Natural killer cell (primary cell): Measurements from ENCODE around the gene UFSP2. TPM values are rescaled to one million over a fixed set of nuclear protein-coding genes. Genes with fewer than 3 reads are reported as not detected.

Experiments
- ATAC-seq, 3 donors: fragments of 150-1000 bp in 2 of 3; fragments of 200-7000 bp in 1 of 3; cut with Tn5 transposase; 1 replicate in 1 of 3; 2 replicates in 2 of 3; pipeline ENCODE4 v1.10.0; 2021; ENCODE audit warnings: mild to moderate bottlenecking in 2 of 3, moderate library complexity in 2 of 3
- DNase-seq, 2 donors: peaks; one replicate each; pipeline versions ENCODE4 v3.0.0 to v3.0.0-alpha.2; 2013 to 2021; ENCODE audit warnings: mixed read lengths in 1 of 2
- H3K27ac ChIP-seq: one replicate; pipeline ENCODE4 v1.5.1; 2013; ENCODE audit warnings: mild to moderate bottlenecking, low read length
- H3K27me3 ChIP-seq: one replicate; pipeline ENCODE4 v1.6.1; 2013; ENCODE audit warnings: low read length; ENCODE audit not compliant: control insufficient read depth, insufficient read depth
- H3K36me3 ChIP-seq: one replicate; pipeline ENCODE4 v1.6.1; 2013; ENCODE audit warnings: low read length; ENCODE audit not compliant: control insufficient read depth, insufficient read depth
- H3K4me1 ChIP-seq: one replicate; pipeline ENCODE4 v1.6.1; 2013; ENCODE audit warnings: low read length; ENCODE audit not compliant: control insufficient read depth, insufficient read depth
- H3K4me3 ChIP-seq: one replicate; pipeline ENCODE4 v1.5.1; 2013; ENCODE audit warnings: low read length
- H3K9me3 ChIP-seq: one replicate; pipeline ENCODE4 v1.6.1; 2013; ENCODE audit warnings: low read length; ENCODE audit not compliant: control insufficient read depth, insufficient read depth
- H3K27ac Mint-ChIP-seq, 2 donors: one replicate each; pipeline ENCODE4 v1.8.0; 2022; ENCODE audit warnings: mild to moderate bottlenecking in 2 of 2, mixed read lengths in 2 of 2, moderate library complexity in 1 of 2
- H3K27me3 Mint-ChIP-seq, 2 donors: one replicate each; pipeline ENCODE4 v1.8.0; 2022; ENCODE audit warnings: low read depth in 2 of 2, mixed read lengths in 2 of 2
- H3K36me3 Mint-ChIP-seq: one replicate; pipeline ENCODE4 v1.8.0; 2022; ENCODE audit warnings: mixed read lengths
- H3K4me1 Mint-ChIP-seq, 2 donors: one replicate each; pipeline ENCODE4 v1.8.0; 2022; ENCODE audit warnings: mixed read lengths in 2 of 2
- H3K4me3 Mint-ChIP-seq: one replicate; pipeline ENCODE4 v1.8.0; 2022; ENCODE audit warnings: mild to moderate bottlenecking, moderate library complexity, mixed read lengths
- H3K9me3 Mint-ChIP-seq, 2 donors: one replicate each; pipeline ENCODE4 v1.8.0; 2022; ENCODE audit warnings: mixed read lengths in 2 of 2
- WGBS: methylation state at CpG from one replicate; pipeline ENCODE4 v1.1.7; 2013; ENCODE audit warnings: missing lambda C conversion rate; ENCODE audit not compliant: insufficient coverage; 5-methylcytosine and 5-hydroxymethylcytosine counted together
- intact Hi-C: fragments of 100-400 bp; cut with micrococcal nuclease; formaldehyde crosslinking; loops from one replicate; pipeline ENCODE4 v1.14.2; 2022
- total RNA-seq, 4 donors: library from RNA; stranded (reverse); fragments of 120-200 nt in 1 of 4; gene quantifications; one replicate each; pipeline versions ENCODE4 v1.2.3 to v1.2.4, GENCODE V29; 2013 to 2022
- TF ChIP-seq, protein P1 (sequence below): fragments of 200-600 bp; IDR thresholded peaks from one replicate; pipeline ENCODE4 v1.8.0; 2022; ENCODE audit warnings: antibody characterized with exemption

Gene UFSP2
- total RNA-seq, 3 donors from 2014 or later (not counting 1 experiment from before 2014, with no cell fraction given): 14.0 to 18.8 (median 16.7) TPM

DNA sequence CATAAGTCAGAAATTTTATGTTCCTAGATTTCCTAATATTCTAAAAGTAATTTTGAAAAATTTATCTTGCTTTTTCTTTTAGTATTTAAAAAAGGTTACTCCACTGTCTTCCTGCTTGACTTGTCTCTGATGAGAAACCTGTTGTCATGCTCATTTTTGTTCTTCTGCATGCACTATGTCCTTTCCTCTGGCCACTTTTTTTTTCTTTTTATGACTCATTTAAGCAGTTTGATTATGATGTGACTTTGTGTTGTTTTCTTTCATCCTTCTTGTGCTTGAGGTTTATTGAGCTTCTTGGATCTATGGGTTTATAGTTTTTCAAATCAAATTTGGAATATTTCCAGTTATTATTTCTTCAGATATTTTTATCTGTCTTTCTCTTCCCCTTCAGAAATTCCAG, 12.0 kb upstream of the UFSP2 start:
- H3K27me3 ChIP-seq: peaks cover 3% of the 10 kb centered on the region
- no peak overlapping the region for H3K27ac ChIP-seq
- ATAC-seq (no peak), DNase-seq (no peak)
- intact Hi-C loops: no loop called here
- no peaks in the 10 kb centered on the region for H3K9me3 ChIP-seq
- Mint-ChIP-seq H3K36me3 (no peaks in the 10 kb centered on the region), H3K4me3 (no peak overlapping the region), H3K27ac (no peak overlapping the region), H3K9me3 (no peaks in the 10 kb centered on the region), H3K4me1 (no peaks in the 10 kb centered on the region), H3K27me3 (peaks cover 6 to 12% of the 10 kb centered on the region in 2 donors)
- no peak overlapping the region for H3K4me3 ChIP-seq
- H3K4me1 ChIP-seq: no peaks in the 10 kb centered on the region
- no peaks in the 10 kb centered on the region for H3K36me3 ChIP-seq
- TF ChIP-seq, protein P1, sequence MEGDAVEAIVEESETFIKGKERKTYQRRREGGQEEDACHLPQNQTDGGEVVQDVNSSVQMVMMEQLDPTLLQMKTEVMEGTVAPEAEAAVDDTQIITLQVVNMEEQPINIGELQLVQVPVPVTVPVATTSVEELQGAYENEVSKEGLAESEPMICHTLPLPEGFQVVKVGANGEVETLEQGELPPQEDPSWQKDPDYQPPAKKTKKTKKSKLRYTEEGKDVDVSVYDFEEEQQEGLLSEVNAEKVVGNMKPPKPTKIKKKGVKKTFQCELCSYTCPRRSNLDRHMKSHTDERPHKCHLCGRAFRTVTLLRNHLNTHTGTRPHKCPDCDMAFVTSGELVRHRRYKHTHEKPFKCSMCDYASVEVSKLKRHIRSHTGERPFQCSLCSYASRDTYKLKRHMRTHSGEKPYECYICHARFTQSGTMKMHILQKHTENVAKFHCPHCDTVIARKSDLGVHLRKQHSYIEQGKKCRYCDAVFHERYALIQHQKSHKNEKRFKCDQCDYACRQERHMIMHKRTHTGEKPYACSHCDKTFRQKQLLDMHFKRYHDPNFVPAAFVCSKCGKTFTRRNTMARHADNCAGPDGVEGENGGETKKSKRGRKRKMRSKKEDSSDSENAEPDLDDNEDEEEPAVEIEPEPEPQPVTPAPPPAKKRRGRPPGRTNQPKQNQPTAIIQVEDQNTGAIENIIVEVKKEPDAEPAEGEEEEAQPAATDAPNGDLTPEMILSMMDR: no peak

DNA sequence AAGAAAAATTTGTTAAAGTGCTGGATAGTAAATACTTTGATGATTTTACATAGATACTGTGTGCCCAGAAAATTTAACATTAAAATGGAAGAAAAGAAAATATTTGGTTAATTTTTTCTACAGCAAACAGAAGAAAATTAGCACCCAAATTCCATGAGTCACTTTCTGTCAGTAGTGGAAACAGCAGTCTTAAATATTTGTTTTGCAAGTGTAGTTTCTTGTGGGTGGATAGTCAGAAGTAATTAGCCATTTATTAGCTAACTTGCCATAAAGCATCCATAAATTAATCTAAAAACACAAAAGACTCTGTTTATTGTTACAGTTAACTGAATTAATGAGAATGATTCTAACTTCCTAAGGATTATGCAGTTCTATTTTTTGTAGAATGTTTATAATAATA, 9.7 kb upstream of the UFSP2 start:
- intact Hi-C loops: no loop called here
- ATAC-seq: no peak
- H3K9me3 ChIP-seq: no peaks in the 10 kb centered on the region
- Mint-ChIP-seq H3K36me3 (no peaks in the 10 kb centered on the region), H3K27me3 (peaks cover 9 to 10% of the 10 kb centered on the region in 2 donors), H3K4me3 (no peak overlapping the region), H3K27ac (no peak overlapping the region), H3K4me1 (no peaks in the 10 kb centered on the region), H3K9me3 (no peaks in the 10 kb centered on the region)
- peaks cover 5% of the 10 kb centered on the region for H3K27me3 ChIP-seq
- no peaks in the 10 kb centered on the region for H3K4me1 ChIP-seq
- no peak overlapping the region for H3K4me3 ChIP-seq
- H3K27ac ChIP-seq: no peak overlapping the region
- H3K36me3 ChIP-seq: no peaks in the 10 kb centered on the region
- no peak for DNase-seq
- TF ChIP-seq, protein P1: no peak

DNA sequence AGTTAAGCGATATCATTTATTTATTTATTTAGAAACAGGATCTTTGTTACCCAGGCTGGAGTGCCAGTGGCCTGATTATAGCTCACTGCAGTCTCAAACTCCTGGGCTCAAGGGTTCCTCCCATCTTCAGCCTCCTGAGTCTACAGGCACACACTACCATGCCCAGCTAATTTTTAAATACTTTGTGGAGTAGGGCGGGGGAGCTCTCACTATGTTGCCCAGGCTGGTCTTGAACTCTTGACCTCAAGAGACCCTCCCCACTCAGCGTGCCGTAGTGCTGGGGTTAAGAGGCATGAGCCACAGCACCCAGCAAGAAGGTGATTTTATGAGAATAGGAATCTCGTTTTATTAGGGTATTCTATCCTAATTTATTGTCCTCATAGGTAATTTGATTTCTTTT, 3.9 kb upstream of the UFSP2 start:
- Histone ChIP-seq H3K27me3 (peaks cover 2% of the 10 kb centered on the region), H3K9me3 (no peaks in the 10 kb centered on the region), H3K4me1 (peaks cover 13% of the 10 kb centered on the region), H3K4me3 (no peak overlapping the region), H3K36me3 (no peaks in the 10 kb centered on the region), H3K27ac (no peak overlapping the region)
- ATAC-seq: no peak
- H3K4me3 Mint-ChIP-seq: no peak overlapping the region
- H3K27me3 Mint-ChIP-seq: peaks cover 11 to 21% of the 10 kb centered on the region in 2 donors
- H3K4me1 Mint-ChIP-seq: peaks cover 9 to 13% of the 10 kb centered on the region in 2 donors
- 75% methylated on average over 2 of the region's 5 CpGs for WGBS
- intact Hi-C loops: loop anchor here (10.0 kb wide), 1 partner anchor 225 kb away; the partner anchor contains the start of genes CFAP97 and SNX25
- H3K36me3 Mint-ChIP-seq: no peaks in the 10 kb centered on the region
- no peaks in the 10 kb centered on the region for H3K9me3 Mint-ChIP-seq
- no peak overlapping the region for H3K27ac Mint-ChIP-seq
- DNase-seq: no peak
- TF ChIP-seq, protein P1: no peak

DNA sequence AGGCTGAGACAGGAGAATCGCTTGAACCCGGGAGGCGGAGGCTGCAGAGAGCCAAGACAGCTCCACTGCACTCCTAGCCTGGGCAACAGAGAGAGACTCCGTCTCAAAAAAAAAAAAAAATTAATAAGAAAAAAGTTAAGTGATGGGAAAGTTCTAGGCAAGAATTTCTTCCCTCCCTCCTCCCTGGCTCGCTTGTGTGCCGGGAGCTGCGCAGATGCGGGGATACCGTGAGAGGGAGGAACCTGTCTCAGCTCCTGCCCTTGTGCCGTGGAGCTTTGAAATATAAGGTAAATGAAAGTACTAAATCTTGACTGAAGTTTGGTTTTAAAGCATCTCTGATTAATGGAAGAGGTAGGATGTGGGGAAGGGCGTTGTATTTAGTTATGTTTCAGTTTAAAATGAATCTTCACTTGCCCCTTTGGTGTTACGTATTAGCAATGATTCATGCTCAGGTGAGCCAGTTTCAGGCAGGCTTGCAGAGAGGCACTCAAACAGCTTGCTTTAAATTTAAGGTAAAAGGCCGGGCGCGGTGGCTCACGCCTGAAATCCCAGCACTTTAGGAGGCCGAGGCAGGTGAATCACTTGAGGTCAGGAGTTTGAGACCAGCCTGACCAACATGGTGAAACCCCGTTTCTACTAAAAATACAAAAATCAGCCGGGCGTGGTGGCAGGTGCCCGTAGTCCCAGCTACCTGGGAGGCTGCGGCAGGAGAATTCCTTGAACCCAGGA, 1.4 kb upstream of the UFSP2 start:
- ATAC-seq (no peak), DNase-seq (no peak)
- H3K4me1 Mint-ChIP-seq: peaks cover 9 to 25% of the 10 kb centered on the region in 2 donors
- H3K27ac ChIP-seq: no peak overlapping the region
- H3K9me3 Mint-ChIP-seq: no peaks in the 10 kb centered on the region
- H3K9me3 ChIP-seq: no peaks in the 10 kb centered on the region
- no peak overlapping the region for H3K4me3 ChIP-seq
- no peaks in the 10 kb centered on the region for H3K36me3 Mint-ChIP-seq
- intact Hi-C loops: loop anchor here (10.0 kb wide), 1 partner anchor 222 kb away; the partner anchor contains the start of genes CFAP97 and SNX25
- peaks cover 2% of the 10 kb centered on the region for H3K27me3 ChIP-seq
- no peaks in the 10 kb centered on the region for H3K36me3 ChIP-seq
- 92% methylated on average over 20 of the region's 22 CpGs for WGBS
- H3K27me3 Mint-ChIP-seq: peaks cover 6 to 21% of the 10 kb centered on the region in 2 donors
- peak overlapping the region; percentile 84 to 89 for H3K27ac Mint-ChIP-seq
- TF ChIP-seq, protein P1: no peak
- H3K4me3 Mint-ChIP-seq: peak overlapping the region; percentile 7
- peaks cover 13% of the 10 kb centered on the region for H3K4me1 ChIP-seq
